HG03060 (cell line): ENCODE measurements around the gene CADPS2.

Experiments used
- ATAC-seq: cut with Tn5 transposase; IDR thresholded peaks from one replicate; pipeline ENCODE4 v1.9.1; 2021; ENCODE audit warnings: low read depth, moderate number of reproducible peaks; ENCODE audit not compliant: unreplicated experiment

CADPS2 gene

DNA sequence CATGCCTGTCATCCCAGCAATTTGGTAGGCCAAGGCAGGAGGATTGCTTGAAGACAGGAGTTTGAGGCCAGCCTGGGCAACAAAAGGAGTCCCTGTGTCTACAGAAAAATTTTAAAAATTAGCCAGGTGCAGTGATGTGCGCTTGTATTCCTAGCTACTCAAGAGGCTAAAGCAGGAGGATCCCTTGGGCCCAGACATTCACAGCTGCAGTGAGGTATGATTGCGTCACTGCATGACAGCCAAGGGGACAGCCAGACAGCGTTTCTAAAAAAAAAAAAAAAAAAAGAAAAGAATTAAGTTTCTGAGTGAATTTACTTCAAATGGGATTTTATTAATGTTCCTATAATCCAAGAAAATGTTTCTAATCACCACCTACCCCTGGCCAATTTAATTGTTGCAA, 96.1 kb downstream of the CADPS2 start:
- no peak for ATAC-seq

DNA sequence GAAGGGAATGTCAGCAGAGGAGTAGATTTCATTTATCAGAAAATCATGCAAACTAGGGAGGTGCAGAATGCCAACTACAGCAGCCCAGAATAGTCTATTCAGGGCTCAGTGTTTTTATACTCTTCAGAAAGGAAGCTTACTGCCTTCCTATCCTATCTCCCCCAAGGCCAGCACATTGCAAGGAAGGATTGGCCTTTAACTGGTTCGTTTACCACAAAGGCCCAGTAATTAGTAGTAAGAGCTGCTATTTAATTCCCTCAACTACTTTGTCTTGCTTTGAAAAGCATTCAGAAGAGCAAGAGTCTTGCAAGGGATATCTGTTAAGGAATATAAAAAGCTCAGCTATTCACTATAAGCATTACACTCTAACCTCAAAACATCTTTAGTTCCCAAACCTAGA, 97.1 kb downstream of the CADPS2 start:
- ATAC-seq = no peak

DNA sequence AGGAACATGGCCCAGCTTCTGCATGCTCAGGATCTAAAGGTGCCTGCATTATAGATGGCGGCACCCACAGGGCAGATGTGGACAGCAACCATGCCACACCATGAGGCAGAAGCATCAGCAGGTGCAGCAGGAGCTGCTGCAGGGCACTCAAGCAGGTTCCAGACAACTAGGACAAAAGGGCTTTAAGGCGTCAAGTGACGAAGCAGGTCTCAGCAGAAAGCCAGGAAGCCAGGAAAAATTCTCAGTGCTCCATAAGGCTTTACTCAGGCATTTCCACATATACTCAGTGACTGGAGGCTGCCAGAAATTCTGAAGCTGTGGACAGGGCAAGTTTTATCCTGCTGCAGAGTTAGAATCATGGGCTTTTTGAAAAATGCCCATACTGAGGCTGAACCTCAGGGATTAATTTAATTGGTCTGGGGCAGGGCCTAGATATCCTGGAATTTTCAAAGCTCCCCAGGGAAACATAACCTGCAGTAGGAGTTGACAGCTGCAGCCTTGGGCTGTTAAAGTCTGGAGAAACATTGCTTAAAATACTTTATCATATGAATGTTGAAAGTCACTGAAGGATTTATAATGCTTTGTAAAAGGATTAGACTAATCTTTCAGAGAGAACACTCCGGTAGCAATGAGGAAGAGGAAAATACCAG, 115.4 kb downstream of the CADPS2 start:
- no peak for ATAC-seq

DNA sequence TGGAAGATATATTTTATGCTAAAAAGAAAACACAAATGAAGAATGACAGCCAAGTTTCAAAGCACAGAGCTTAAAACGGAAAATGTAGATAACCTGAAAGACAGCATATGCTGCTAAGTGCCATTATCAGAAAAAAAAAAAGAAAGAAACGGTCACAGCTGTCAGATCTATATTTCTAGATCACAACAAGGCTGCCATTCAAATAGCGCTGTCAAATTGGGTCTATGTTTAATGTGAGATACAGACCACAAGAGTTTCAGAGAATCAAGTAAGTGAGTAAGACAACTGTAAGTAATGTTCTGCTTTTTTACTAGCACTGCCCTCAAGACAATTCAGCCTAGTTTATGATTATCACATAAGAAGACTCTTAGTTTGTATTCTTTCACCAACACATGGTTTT, 117.4 kb downstream of the CADPS2 start:
- no peak for ATAC-seq

DNA sequence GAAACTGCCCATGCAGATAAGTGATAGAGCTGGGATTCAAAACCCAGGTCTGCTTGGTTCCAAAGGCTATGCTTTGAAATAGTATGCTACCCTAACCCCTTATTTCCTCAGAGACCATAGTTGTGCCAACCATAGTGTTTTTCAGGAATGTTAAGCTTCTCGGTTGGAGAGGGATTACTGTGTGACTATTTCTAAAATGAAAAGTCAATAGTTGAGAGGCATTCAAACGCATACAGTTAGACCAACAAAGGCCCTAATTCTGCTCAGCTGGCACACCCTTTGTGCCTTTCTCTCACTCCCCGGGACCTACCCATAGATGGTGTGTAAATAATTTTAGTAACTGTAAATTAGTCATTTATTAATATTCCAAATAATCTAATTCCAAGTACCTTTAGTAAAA, 118.9 kb downstream of the CADPS2 start:
- no peak for ATAC-seq

DNA sequence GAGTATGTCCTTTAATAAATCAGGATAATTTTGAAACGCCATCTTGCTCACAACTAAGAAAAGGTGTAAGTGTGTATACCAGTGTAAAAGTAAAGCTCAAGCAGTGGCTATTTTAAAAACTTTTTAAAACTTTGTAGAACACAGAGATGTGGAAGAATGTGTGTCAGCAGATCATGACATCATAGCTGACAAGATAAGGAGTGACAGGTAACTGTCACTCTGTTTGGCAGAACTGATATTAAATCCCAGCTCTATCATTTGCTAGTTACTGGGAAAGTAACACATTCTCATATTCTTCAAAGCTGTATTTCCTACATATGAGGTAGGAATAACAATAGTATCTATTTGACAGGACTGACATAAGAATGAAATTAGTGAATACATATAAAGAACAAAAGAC, 119.7 kb downstream of the CADPS2 start:
- ATAC-seq = no peak

DNA sequence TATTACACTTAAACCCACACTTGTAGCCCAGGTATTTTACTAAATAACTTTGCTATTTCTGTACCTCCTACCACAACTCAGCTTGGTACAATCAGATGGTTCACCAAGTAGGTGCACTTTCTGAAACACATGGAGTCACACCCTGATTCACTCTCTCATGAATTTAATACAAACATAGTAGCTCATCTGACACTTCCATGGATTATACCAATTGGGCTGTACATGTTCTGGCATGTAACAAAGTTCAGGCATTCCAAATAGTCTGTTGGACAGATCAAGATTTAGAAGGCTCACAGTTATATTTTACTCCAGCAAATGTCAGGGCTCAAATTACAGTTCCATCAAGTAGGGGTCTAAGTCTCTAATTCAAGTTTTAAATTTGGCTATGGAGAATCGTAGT, 121.4 kb downstream of the CADPS2 start:
- no peak for ATAC-seq

DNA sequence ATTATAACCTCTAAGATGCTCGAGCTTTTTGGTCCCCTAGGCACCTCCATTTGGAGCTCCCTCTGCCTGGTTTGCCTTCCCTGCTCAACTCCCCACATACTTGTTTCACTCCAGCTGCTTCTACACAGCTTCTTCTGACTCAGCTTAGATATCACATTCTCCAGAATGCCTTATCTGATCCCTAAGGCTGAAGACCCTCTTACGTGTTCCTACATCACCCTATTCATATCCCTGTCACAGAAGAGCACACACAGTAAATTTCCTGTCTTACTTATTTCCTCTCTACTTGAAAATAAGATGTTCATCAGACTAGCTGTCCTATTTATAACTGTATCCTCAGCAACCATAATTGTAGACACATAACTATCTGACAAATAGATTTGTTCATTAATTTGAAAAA, 122.2 kb downstream of the CADPS2 start:
- no peak for ATAC-seq

DNA sequence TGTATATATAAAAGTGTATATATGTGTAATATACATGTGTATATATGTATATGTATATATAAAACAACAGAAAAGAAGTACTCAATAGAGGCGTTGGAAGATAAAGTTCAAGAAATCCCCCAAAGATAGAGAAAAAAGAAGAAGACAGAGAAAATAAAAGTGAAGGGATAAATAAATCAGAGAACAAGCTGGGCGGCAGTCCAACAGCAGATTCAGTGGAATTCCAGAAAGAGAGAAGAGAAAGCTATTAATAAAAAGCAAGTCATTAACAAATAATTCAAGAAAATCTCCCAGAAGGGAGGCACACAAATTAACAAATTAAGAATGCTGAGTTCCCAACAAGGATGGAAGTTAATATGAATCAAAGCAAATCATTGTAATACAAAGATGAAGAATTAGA, 124.2 kb downstream of the CADPS2 start:
- ATAC-seq = no peak

DNA sequence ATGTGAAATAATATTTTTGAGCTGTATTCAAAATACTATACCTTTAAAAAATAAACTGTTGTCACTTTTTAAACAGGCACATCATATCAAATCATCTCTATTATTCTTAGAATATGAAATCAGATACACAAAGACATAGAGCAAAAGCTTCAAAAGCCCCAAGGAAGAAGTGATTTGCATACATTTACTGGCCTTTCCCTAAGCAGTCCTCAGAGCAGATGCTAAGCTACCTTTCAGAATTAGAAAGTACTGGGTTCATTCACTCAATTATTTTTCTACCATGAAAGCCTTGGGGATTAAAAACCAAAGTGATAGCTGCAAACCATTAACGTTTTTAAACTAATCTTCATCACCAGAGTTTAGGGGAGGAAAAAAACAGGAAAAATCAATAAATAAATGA, 127.8 kb downstream of the CADPS2 start:
- no peak for ATAC-seq

DNA sequence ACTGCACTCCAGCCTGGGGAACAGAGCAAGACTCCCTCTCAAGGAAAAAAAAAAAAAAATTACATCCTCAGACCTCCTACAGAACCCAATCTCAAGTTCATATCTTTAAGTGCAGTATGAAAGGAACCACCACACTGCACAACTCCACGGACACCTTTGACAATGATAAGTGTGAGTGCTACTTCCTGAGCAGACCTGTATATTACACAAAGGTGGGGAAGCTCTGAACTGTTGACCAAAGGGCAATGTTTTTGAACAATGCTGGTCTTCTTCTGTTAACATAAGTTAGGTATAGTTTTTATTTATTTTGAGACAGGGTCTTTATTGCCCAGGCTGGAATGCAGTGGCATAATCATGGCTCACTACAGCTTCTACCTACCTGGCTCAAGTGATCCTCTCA, 129.4 kb downstream of the CADPS2 start:
- ATAC-seq = no peak

DNA sequence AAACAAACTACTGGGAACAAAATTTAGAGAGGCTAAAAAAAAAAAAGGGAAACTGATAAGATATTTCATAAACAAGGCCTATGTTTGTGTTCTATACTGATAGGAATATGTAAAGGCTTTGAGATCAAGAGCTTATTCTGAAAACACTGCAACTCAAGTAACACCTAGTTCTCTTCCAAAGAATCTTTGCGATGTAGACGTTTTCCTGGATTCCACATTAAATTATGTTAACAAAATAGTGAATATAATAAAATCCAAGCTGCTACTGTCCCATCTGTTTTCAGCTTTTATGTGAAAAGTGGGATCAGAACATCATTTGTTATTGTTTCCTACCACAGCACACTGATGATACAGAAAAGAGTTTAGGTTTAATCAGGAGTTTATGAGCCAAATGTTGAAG, 130.6 kb downstream of the CADPS2 start:
- ATAC-seq = no peak

DNA sequence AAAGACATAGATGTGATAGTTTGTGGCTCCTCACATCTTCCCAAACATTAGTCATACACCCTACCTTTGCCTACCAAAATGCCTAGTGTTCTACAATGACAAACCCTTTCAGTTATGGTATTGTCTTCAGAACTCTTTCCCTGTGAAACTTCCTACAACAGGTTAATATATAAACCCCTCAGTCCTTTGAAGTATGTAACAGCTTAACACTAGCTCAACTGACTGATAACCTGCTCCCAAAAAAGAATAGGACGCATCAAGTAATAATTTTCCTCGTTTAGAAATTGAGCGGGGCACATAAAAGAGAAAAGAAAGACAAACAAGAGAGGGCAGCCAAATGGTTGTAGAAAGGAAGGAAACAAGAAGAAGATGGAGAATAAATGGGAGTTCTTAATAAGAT, 133.7 kb downstream of the CADPS2 start:
- no peak for ATAC-seq

DNA sequence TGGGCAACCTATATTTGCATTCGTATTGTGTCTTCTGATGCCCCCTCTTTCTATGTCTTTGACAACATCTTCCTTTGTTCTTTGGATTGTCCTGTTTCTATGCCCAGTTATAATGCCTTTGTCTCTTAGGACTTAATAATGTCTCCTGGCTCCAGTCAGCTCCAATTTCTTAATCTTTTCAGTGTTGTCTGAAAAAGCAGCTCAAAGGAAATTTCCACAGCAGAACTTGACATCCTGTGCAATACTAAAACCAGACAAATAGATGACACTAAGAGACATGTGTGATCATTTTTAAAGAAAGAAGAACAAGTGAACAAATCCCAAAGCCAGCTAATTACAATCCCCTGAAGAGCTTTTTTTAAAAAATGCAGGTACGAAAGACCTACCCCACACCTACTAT, 135.9 kb downstream of the CADPS2 start:
- no peak for ATAC-seq

DNA sequence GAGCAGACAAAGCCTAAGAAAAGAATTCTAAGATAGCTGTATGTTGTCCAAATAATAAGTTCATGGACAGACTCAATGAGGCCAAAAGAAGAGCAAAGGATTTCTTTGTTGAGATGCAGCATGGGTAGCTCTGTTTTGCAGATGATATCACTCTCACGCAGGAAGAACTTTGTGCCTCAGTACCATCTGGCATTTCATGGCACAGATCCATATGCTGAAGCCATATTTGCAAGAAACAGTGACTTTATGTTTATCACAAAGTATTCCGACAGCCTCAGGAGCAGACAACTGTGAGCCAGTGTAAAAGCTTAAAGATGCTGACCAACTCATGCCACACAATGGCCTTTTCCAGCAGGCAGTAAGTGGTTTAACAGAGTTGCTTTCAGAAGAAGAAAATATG, 138.1 kb downstream of the CADPS2 start:
- ATAC-seq = no peak

DNA sequence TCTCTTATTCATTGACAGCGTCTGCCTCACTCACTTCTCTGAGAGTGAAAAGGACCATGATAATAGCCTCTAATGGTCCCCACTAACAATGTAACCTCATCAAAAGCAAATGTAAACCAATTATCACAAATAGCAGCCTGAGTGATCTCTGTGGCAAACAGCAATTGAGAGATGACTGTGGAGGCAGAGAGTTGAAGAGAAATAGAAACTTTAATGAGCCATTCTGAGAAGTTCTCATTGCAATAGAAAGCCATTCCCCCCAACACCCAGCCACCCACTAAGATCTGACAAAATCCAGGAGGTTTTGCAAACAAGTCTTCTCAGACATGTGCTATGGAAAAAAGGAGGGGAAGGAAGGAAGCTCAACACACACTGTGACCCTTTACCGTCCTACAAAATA, 139.3 kb downstream of the CADPS2 start:
- ATAC-seq = no peak

DNA sequence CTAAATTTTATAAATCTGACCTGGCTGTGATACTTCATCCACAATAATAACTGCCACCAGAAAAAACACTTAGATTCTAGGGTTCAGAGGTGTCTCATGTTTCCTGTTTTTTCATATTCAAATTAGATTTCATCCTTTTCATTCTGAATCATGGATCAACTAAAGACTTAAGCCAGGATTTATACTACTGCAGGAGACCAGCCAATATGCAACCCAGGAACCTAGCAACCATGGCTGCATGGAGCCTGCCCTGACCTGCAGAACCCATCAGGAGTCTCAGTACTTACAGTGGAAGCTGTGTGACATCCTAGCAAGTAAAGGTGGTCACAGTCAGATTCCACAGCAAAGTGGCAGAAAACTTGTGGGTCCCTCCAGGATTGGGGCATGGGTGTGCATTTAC, 143.0 kb downstream of the CADPS2 start:
- no peak for ATAC-seq

DNA sequence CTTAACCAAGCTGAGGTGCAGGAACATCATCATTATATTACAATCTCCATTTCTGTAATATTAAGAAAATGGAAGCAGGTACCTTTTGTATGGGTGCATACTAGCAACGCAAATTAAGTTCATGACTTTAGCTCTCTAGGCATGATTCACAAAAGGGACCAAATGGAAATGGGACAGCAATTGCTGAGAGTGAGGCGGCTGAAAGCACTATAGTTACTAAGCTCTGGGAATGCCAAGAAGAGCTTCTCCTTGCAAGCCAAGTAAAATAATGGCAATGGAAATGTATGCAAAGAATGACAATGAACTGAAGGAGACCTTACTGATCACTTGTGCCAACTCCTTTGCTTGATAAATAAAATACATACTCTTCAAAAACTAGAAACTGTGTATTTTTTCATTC, 147.3 kb downstream of the CADPS2 start:
- no peak for ATAC-seq

DNA sequence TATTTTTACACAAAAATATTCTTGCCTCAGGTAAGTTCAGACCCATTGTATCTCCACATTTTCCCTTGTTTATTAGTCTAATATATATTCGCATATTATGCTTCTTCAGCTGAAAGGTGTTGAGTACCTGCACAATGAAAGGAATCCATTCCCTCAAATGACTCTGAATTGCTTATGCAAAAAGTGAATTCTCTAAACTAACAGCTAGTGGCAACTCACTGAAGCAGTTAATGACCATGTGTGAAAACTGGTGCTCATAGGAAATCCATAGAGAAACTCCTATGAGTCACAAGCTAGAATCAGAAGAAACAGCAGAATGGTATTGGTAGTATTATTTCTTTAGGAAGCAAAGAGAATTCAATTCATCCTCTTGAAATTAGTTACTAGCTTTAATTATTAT, 150.1 kb downstream of the CADPS2 start:
- ATAC-seq = no peak

DNA sequence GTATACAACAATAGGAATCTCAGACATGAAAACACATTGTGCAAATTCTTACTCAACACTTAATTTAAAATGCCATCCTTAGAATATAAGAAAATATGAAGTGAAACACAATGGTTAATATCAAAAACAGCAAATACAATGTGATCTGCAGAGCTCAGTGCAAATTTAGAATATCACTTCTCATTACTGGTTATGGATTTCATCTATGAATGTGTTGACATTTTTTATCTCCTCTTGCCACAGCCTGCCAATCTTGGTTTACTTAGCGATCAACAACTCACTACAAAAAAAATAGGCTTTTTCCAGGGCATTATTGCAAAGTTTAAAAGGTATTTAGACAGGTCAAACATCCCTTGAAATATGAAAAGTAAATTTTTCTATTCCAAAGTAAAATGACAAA, 158.5 kb downstream of the CADPS2 start:
- ATAC-seq = no peak

DNA sequence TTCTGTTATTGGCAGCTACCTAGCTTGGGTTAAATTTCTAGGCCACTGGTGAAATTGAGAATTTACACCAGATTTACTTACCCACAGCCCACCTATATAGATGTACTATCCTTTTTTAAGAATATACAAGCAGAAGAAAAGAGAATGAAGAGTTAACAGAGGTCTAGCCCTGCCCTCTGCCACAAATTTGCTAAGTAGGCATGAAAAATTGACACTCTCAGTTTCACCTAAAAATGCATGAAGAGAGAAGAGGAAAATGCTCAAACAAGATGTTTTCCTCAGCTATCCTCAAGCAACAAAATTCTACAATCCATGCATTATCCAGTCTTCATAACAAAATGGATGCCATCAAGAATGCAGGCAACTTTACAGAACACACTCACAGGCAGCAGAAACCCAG, 158.9 kb downstream of the CADPS2 start:
- no peak for ATAC-seq

DNA sequence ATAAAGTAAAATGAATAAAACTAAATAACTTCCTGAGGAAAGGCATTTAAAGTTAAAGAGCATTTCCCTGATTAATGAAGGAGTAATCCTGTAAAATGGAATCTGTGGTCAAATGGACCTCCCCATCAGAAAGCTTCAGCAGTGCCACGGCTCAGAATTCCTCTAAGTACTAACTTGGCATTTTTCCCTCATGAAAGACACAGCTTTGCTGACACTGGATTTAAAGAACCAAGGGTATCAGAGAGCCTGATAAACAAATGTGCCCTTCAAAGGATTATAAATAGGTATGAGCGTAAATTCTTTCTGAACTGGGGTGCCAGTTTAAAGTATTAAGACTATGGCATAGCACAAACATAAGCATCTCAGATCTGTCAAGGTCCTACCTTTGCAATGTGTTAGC, 159.4 kb downstream of the CADPS2 start:
- no peak for ATAC-seq

DNA sequence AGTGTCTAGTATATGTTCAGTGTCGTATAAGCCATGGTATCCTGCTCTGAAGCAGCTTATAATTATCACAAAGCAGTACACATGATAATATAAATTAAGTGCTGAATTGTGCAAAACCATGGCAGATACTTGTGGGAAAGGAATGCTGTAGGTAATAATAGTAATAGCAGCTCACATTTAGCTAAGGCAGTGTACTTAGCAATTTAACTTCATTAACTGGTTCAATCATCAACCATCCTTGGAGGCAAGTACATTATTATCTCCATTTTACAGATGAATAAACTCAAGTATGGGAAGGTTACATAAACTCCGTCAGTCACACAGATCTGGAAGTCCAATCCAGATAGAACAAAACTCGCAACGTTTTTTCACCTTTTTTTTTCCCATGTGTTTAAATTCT, 161.9 kb downstream of the CADPS2 start:
- ATAC-seq = no peak
